Chondrocyte (in vitro differentiated cells): ENCODE results near the gene TIAM2. TPM values are rescaled to one million over a fixed set of nuclear protein-coding genes. Genes with fewer than 3 reads are reported as not detected.

ENCODE experiments used
- DNase-seq: peaks from one replicate; pipeline ENCODE4 v3.0.0; 2021; ENCODE audit warnings: mixed read lengths, low spot score
- H3K27ac Mint-ChIP-seq: one replicate; pipeline ENCODE4 v1.8.0; 2021; ENCODE audit warnings: mild to moderate bottlenecking, moderate library complexity, mixed read lengths; ENCODE audit not compliant: unreplicated experiment
- H3K27me3 Mint-ChIP-seq: 2 replicates; pipeline ENCODE4 v1.8.0; 2021; ENCODE audit warnings: low read depth, mixed read lengths
- H3K36me3 Mint-ChIP-seq: 2 replicates; pipeline ENCODE4 v1.8.0; 2021; ENCODE audit warnings: low read depth, mixed read lengths
- H3K4me1 Mint-ChIP-seq: 2 replicates; pipeline ENCODE4 v1.8.0; 2021; ENCODE audit warnings: low read depth, mild to moderate bottlenecking, mixed read lengths
- H3K4me3 Mint-ChIP-seq: one replicate; pipeline ENCODE4 v1.8.0; 2021; ENCODE audit warnings: mild to moderate bottlenecking, moderate library complexity, mixed read lengths; ENCODE audit not compliant: unreplicated experiment
- H3K9me3 Mint-ChIP-seq: 2 replicates; pipeline ENCODE4 v1.8.0; 2021; ENCODE audit warnings: low read depth, mixed read lengths
- total RNA-seq: library from RNA; stranded (reverse); gene quantifications from 3 replicates; pipeline ENCODE4 v1.2.1, GENCODE V29; 2021
- TF ChIP-seq, protein P1 (sequence below): fragments of 200-600 bp; sonication (generic); IDR thresholded peaks from 2 replicates; pipeline ENCODE4 v1.5.0; 2021; ENCODE audit warnings: antibody characterized with exemption, mild to moderate bottlenecking, moderate library complexity

Gene TIAM2
- total RNA-seq, 1 donor from 2014 or later, result 13.8 TPM

DNA sequence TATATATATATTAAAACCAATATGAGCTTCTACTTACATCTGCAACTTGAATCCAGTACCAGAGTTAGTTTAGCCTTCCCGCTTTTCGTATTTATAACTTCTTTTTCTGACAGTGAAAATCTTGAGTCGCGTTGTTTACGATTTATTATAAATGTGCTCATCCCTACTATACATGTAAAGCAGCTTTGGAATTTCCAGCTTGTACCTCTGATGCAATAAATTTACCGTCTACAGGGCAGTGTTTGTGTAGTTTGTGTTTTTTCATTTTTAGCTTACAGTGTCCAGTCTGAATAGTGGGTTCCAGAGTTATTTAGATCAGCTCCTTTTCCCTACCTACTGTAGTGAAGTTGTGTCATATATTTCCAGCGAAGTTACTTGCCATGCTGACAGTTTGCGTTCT lies 66.3 kb downstream of the TIAM2 start:
- Mint-ChIP-seq H3K9me3 (peaks cover 3% of the 10 kb centered on the region), H3K36me3 (no peaks in the 10 kb centered on the region), H3K4me1 (peaks cover 22% of the 10 kb centered on the region), H3K4me3 (no peak overlapping the region), H3K27ac (no peak overlapping the region), H3K27me3 (no peaks in the 10 kb centered on the region)
- DNase-seq, result no peak
- TF ChIP-seq, protein P1, sequence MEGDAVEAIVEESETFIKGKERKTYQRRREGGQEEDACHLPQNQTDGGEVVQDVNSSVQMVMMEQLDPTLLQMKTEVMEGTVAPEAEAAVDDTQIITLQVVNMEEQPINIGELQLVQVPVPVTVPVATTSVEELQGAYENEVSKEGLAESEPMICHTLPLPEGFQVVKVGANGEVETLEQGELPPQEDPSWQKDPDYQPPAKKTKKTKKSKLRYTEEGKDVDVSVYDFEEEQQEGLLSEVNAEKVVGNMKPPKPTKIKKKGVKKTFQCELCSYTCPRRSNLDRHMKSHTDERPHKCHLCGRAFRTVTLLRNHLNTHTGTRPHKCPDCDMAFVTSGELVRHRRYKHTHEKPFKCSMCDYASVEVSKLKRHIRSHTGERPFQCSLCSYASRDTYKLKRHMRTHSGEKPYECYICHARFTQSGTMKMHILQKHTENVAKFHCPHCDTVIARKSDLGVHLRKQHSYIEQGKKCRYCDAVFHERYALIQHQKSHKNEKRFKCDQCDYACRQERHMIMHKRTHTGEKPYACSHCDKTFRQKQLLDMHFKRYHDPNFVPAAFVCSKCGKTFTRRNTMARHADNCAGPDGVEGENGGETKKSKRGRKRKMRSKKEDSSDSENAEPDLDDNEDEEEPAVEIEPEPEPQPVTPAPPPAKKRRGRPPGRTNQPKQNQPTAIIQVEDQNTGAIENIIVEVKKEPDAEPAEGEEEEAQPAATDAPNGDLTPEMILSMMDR, result no peak

GRCh38 chr6:155062866-155063341 lies 67.8 kb downstream of the TIAM2 start:
- DNase-seq, result no peak
- H3K27me3 Mint-ChIP-seq, result no peaks in the 10 kb centered on the region
- no peaks in the 10 kb centered on the region for H3K36me3 Mint-ChIP-seq
- H3K27ac Mint-ChIP-seq, result peak overlapping the region; percentile 82
- peaks cover 3% of the 10 kb centered on the region for H3K9me3 Mint-ChIP-seq
- no peak overlapping the region for H3K4me3 Mint-ChIP-seq
- peaks cover 32% of the 10 kb centered on the region for H3K4me1 Mint-ChIP-seq
- TF ChIP-seq, protein P1, result no peak

GRCh38 chr6:155064303-155064702 lies 69.2 kb downstream of the TIAM2 start:
- DNase-seq, result no peak
- no peak overlapping the region for H3K27ac Mint-ChIP-seq
- no peak overlapping the region for H3K4me3 Mint-ChIP-seq
- peaks cover 32% of the 10 kb centered on the region for H3K4me1 Mint-ChIP-seq
- TF ChIP-seq, protein P1, result no peak
- no peaks in the 10 kb centered on the region for H3K27me3 Mint-ChIP-seq
- peaks cover 3% of the 10 kb centered on the region for H3K9me3 Mint-ChIP-seq
- no peaks in the 10 kb centered on the region for H3K36me3 Mint-ChIP-seq

DNA sequence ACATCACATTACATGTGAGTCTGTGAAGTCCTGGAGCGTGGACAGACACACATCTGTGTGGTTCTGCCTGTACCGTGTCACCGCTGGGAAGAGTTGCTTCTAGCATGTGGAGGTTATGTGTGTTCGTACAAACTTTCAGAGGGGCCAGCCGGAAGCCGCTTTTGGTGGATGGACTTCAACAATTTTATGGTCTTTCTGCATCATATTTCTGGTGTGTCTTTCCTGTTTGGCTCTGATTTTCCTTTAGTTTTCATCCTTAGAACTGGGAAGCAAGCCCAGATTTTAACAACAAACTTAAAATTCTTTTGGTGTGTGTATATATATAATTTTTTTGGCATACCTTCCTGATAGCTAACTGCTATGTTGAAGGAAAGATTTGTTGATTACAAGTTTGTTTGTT lies 71.2 kb downstream of the TIAM2 start:
- no peak overlapping the region for H3K4me3 Mint-ChIP-seq
- H3K27me3 Mint-ChIP-seq, result no peaks in the 10 kb centered on the region
- peaks cover 32% of the 10 kb centered on the region for H3K4me1 Mint-ChIP-seq
- peaks cover 3% of the 10 kb centered on the region for H3K9me3 Mint-ChIP-seq
- peak overlapping the region; percentile 76 for H3K27ac Mint-ChIP-seq
- TF ChIP-seq, protein P1, result no peak
- H3K36me3 Mint-ChIP-seq, result no peaks in the 10 kb centered on the region
- no peak for DNase-seq

- H3K27me3 Mint-ChIP-seq, result no peaks in the 10 kb centered on the region
- peaks cover 32% of the 10 kb centered on the region for H3K4me1 Mint-ChIP-seq
- no peak overlapping the region for H3K27ac Mint-ChIP-seq
- DNase-seq, result no peak
- TF ChIP-seq, protein P1, result no peak
- H3K9me3 Mint-ChIP-seq, result peaks cover 3% of the 10 kb centered on the region
- H3K36me3 Mint-ChIP-seq, result no peaks in the 10 kb centered on the region
- H3K4me3 Mint-ChIP-seq, result no peak overlapping the region
These were observed 72.0 kb downstream of the TIAM2 start for GRCh38 chr6:155066921-155067680.
